Brain microvascular endothelial cell (primary cell): Measurements from ENCODE around the gene OR10A7.

ENCODE experiments used
- DNase-seq: peaks from one replicate; pipeline ENCODE4 v3.0.0-alpha.2; 2020
- H3K27ac ChIP-seq: fragments of 250-450 bp; sonication (Bioruptor Pico); 2 replicates; pipeline ENCODE4 v1.5.1; 2020; ENCODE audit warnings: mild to moderate bottlenecking, moderate library complexity
- H3K27me3 ChIP-seq: fragments of 250-450 bp; sonication (Bioruptor Pico); replicated peaks from 2 replicates; pipeline ENCODE4 v1.5.1; 2020; ENCODE audit warnings: mild to moderate bottlenecking
- H3K36me3 ChIP-seq: fragments of 250-450 bp; sonication (Bioruptor Pico); replicated peaks from 2 replicates; pipeline ENCODE4 v1.5.1; 2020; ENCODE audit warnings: mild to moderate bottlenecking
- H3K4me3 ChIP-seq: 2 replicates; pipeline ENCODE4 v1.5.1; 2011; ENCODE audit warnings: low read depth, mild to moderate bottlenecking, control low read depth, low read length, moderate library complexity
- CTCF ChIP-seq: IDR thresholded peaks from 2 replicates; pipeline ENCODE4 v1.5.1; 2011; ENCODE audit warnings: low read depth, mild to moderate bottlenecking, moderate library complexity, low read length, control low read depth, inconsistent platforms; ENCODE audit errors: missing control alignments
- in situ Hi-C: cut with HindIII; loops from 2 replicates; pipeline ENCODE4 v1.10.0; 2017; ENCODE audit warnings: low sequenced_read_pairs, low pct_ligation_motif_present

OR10A7 gene

DNA sequence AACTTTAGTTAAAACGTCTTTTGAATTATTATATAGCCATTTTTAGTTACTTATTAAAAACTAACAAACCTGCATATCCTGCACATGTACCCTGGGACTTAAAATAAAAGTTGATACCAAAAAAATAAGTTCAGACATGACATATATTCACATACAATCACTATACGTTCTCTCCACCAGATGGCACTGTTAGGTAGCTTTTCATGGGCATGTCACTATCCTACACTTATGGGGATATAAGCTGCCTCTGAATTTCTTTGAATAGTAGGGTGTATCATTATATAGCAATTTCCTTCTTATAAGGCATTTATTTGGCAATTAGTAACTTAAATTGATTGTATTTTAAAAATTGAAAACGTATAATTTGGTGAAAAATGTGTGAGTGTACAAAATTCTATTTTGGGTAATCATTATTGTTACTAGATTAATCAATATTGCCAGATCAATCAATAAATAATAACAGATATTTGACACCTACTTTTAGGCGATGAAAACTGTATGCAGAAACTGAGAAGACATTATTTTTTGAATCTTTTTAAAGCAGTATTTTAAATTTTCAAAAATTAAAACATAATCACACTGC, 31.8 kb upstream of the OR10A7 start:
- H3K36me3 ChIP-seq, result no peaks in the 10 kb centered on the region
- in situ Hi-C loops, result loop anchor here (25.0 kb wide), 1 partner anchor 423 kb away; no protein-coding TSS in a partner anchor
- H3K4me3 ChIP-seq, result no peak overlapping the region
- no peaks in the 10 kb centered on the region for H3K27me3 ChIP-seq
- DNase-seq, result peak; percentile 74
- no peak overlapping the region for H3K27ac ChIP-seq
- peak; percentile 63 for TF ChIP-seq CTCF

- in situ Hi-C loops, result loop anchor here (25.0 kb wide), 1 partner anchor 418 kb away; no protein-coding TSS in a partner anchor
Observed at GRCh38 chr12:55194382-55194781, 26.4 kb upstream of the OR10A7 start.

DNA sequence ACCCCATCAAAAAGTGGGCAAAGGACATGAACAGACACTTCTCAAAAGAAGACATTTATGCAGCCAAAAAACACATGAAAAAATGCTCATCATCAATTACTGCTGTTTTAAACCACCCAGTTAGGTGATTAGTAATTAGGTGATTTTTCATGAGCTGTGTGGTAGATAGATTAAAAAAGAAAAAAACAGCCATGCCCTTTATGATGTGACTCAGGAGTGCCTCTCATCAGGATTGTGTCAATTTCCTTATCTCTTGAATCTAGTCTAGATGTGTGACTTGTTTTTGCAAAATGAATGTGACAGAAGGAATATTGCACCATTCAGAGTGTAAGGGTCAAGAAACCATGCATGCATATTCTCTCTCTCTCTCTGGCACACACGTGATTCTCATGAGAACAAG, 5.7 kb downstream of the OR10A7 start:
- Histone ChIP-seq H3K27me3 (no peaks in the 10 kb centered on the region), H3K4me3 (no peak overlapping the region), H3K27ac (no peak overlapping the region), H3K36me3 (no peaks in the 10 kb centered on the region)
- in situ Hi-C loops, result no loop called here
- DNase-seq, result no peak
- no peak for TF ChIP-seq CTCF

More at GRCh38 chr12:55194382-55194781, 26.4 kb upstream of the OR10A7 start:
- Histone ChIP-seq H3K27ac (no peak overlapping the region), H3K4me3 (no peak overlapping the region), H3K27me3 (no peaks in the 10 kb centered on the region), H3K36me3 (no peaks in the 10 kb centered on the region)
- TF ChIP-seq CTCF, result no peak
- no peak for DNase-seq

DNA sequence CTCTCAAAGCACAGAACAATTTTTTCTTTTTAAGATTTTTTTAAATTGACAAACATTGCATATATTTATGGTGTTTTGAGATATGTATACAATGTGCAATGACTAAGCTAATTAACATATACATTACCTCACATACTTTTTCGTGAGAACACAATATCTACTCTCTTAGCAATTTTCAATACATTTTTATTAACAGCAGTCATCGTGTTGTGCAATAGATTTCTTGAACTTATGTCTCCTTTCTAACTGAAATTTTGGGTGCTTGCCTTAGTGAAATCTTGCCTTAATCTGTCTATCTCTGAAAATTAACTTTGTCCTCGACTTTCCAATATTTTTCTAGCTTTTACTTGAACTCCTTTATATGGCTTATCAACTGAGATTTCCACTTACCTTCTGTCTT, 6.8 kb downstream of the OR10A7 start:
- no peak for TF ChIP-seq CTCF
- no peaks in the 10 kb centered on the region for H3K36me3 ChIP-seq
- H3K4me3 ChIP-seq, result no peak overlapping the region
- no peak for DNase-seq
- no peaks in the 10 kb centered on the region for H3K27me3 ChIP-seq
- in situ Hi-C loops, result no loop called here
- H3K27ac ChIP-seq, result no peak overlapping the region

DNA sequence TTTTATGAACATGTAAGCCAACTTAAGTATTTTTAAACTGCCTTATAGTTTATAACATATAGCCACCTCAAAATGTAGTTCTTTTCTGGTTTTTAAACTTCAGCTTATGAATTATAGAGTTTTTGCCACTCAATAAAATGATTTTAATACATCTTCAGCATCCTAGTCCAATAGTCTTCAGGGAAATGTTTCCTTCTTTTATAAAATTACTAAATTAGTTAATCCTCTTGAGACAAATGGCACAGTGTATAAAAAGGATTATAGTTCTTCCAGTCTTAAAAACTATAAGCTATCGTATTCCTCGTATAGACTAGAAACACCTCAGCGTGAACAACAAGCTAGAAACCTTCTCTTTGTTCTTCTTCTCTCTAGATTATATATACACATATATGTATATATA, 23.5 kb downstream of the OR10A7 start, which contains the start of gene OR6C74:
Gene OR6C74 (plus strand): TSS at position 301 of the 400 bp plus-strand sequence. CDS start 2,679 bp downstream, outside the sequence.
- Histone ChIP-seq H3K36me3 (no peaks in the 10 kb centered on the region), H3K4me3 (no peak within 1 kb of the TSS), H3K27ac (no peak within 1 kb of the TSS), H3K27me3 (no peaks in the 10 kb centered on the region)
- TF ChIP-seq CTCF, result no peak
- in situ Hi-C loops, result no loop called here
- no peak for DNase-seq

DNA sequence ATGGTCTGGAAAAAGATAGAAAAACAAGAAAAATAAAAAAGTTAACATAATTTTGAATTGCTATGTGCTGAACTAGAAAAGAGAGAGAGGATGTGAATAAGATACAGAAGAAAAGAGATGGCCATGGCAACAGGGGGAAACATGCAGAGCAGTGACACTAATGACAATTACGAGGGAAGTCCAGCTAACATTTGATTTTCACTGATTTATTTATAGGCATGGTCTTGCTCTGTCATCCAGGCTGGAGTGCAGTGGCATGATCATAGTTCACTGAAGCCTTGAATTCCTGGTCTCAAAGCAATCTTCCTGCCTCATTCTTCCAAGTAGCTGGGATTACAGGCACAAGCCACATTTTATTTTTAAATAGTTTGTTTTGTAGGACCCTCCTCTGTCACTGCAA, 25.3 kb downstream of the OR10A7 start:
- no peak overlapping the region for H3K4me3 ChIP-seq
- DNase-seq, result no peak
- no peak overlapping the region for H3K27ac ChIP-seq
- H3K36me3 ChIP-seq, result no peaks in the 10 kb centered on the region
- in situ Hi-C loops, result no loop called here
- H3K27me3 ChIP-seq, result no peaks in the 10 kb centered on the region
- no peak for TF ChIP-seq CTCF
